HL-60 (cell line): ENCODE measurements around the gene CUTA.

Source experiments
- DNase-seq, 2 experiments: peaks; one replicate each; pipeline ENCODE4 v3.0.0-alpha.2; 2010 to 2020; ENCODE audit warnings: low read depth in 1 of 2, low spot score in 1 of 2
- H3K27ac ChIP-seq: fragments of 250-450 bp; sonication (Bioruptor Pico); replicated peaks from 2 replicates; pipeline ENCODE4 v1.5.1; 2020; ENCODE audit warnings: mild to moderate bottlenecking, moderate library complexity
- H3K27me3 ChIP-seq: fragments of 250-450 bp; sonication (Bioruptor Pico); 2 replicates; pipeline ENCODE4 v1.5.1; 2021; ENCODE audit warnings: mild to moderate bottlenecking, moderate library complexity; ENCODE audit not compliant: insufficient read depth, poor library complexity, severe bottlenecking
- H3K4me3 ChIP-seq: replicated peaks from 2 replicates; pipeline ENCODE4 v1.5.1; 2011; ENCODE audit warnings: mild to moderate bottlenecking, control low read depth, low read length; ENCODE audit not compliant: insufficient read depth
- GABPA ChIP-seq: IDR thresholded peaks from 2 replicates; pipeline ENCODE4 v1.6.1; 2012; ENCODE audit warnings: low read depth
- POLR2AphosphoS5 ChIP-seq: IDR thresholded peaks from 2 replicates; pipeline ENCODE4 v1.6.1; 2012; ENCODE audit warnings: low read depth
- REST ChIP-seq: IDR thresholded peaks from 2 replicates; pipeline ENCODE4 v1.6.1; 2012; ENCODE audit warnings: low read depth; ENCODE audit not compliant: insufficient replicate concordance
- SPI1 ChIP-seq: IDR thresholded peaks from 2 replicates; pipeline ENCODE4 v1.6.1; 2012; ENCODE audit warnings: low read depth, mild to moderate bottlenecking, borderline replicate concordance
- TF ChIP-seq, protein P1 (sequence below): IDR thresholded peaks from one replicate; pipeline ENCODE4 v1.5.1; 2011; ENCODE audit warnings: low read length, control low read depth, inconsistent platforms; ENCODE audit not compliant: insufficient read depth

The CUTA gene

DNA sequence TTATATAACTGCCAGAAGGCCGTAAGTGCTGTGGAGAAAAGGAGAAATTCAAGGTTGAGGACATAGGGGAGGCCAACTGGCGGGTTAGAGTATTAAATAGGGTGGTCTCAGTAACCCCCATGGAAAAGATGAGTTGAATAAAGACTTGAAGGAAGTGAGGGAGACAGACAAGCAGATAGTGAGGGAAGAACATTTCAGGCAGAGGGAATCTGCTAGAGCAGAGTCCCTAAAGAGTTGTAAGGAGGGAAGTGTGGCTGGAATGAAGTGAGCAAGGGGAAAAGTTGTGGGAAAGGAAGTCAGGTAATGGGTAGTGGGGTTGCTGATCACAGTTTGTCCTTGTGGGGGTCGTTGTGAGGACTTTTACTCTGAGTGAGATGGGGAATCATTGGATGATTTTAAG lies 24.9 kb downstream of the CUTA start:
- peak overlapping the region; percentile 85 for H3K4me3 ChIP-seq
- peak overlapping the region; percentile 85 for H3K27ac ChIP-seq
- TF ChIP-seq, protein P1, sequence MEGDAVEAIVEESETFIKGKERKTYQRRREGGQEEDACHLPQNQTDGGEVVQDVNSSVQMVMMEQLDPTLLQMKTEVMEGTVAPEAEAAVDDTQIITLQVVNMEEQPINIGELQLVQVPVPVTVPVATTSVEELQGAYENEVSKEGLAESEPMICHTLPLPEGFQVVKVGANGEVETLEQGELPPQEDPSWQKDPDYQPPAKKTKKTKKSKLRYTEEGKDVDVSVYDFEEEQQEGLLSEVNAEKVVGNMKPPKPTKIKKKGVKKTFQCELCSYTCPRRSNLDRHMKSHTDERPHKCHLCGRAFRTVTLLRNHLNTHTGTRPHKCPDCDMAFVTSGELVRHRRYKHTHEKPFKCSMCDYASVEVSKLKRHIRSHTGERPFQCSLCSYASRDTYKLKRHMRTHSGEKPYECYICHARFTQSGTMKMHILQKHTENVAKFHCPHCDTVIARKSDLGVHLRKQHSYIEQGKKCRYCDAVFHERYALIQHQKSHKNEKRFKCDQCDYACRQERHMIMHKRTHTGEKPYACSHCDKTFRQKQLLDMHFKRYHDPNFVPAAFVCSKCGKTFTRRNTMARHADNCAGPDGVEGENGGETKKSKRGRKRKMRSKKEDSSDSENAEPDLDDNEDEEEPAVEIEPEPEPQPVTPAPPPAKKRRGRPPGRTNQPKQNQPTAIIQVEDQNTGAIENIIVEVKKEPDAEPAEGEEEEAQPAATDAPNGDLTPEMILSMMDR: no peak
- peak; percentile 1; the same call in 1 of the 2 replicates for TF ChIP-seq SPI1
- H3K27me3 ChIP-seq: no peaks in the 10 kb centered on the region
- no peak for DNase-seq

- Histone ChIP-seq H3K4me3 (peak overlapping the region; percentile 85), H3K27ac (peak overlapping the region; percentile 85), H3K27me3 (no peaks in the 10 kb centered on the region)
- DNase-seq: no peak
- TF ChIP-seq, protein P1: no peak
- TF ChIP-seq GABPA: 0 out of 2 replicates have a peak, but pooled peaks have one; percentile 15
Measured at GRCh38 chr6:33392595-33392948, 25.3 kb downstream of the CUTA start.

- TF ChIP-seq, protein P1: no peak
- TF ChIP-seq GABPA (no peak), SPI1 (no peak), POLR2AphosphoS5 (no peak), REST (no peak)
- H3K4me3 ChIP-seq: peak overlapping the region; percentile 85
- H3K27me3 ChIP-seq: no peaks in the 10 kb centered on the region
- peak overlapping the region; percentile 85 for H3K27ac ChIP-seq
- DNase-seq: no peak
Measured at GRCh38 chr6:33391922-33392594, 25.8 kb downstream of the CUTA start.

GRCh38 chr6:33391278-33391921 lies 26.5 kb downstream of the CUTA start, which contains the start of gene KIFC1:
TSS of gene KIFC1 (plus strand) at chr6:33391823. CDS start at chr6:33391986, 163 bp downstream.
- Histone ChIP-seq H3K27ac (peak within 1 kb of the TSS; percentile 85), H3K4me3 (peak within 1 kb of the TSS; percentile 85), H3K27me3 (no peaks in the 10 kb centered on the region)
- TF ChIP-seq REST: no peak
- peak; percentile 83 for TF ChIP-seq GABPA
- TF ChIP-seq, protein P1: peak; percentile 99
- peak; percentile 56 for TF ChIP-seq POLR2AphosphoS5
- peak; percentile 72; the same call in 1 of the 2 replicates for TF ChIP-seq SPI1
- peak; percentile 100 for DNase-seq
